Hematopoietic multipotent progenitor cell (in vitro differentiated cells): ENCODE data around the gene STK24. TPM values are rescaled to one million over a fixed set of nuclear protein-coding genes. Genes with fewer than 3 reads are reported as not detected.
A peak's percentile ranks its signal among the peaks of the same experiment; 100 is the strongest.

Experiments used
- DNase-seq, 3 donors: peaks; one replicate each; pipeline ENCODE4 v3.0.0-alpha.2; 2011 to 2015; ENCODE audit warnings: low read depth in 2 of 3, low spot score in 2 of 3
- total RNA-seq: library from RNA; depleted of rRNA; stranded (reverse); fragments of >200 nt; gene quantifications from one replicate; pipeline ENCODE4 v1.2.3, GENCODE V29; 2012

STK24 gene
- total RNA-seq, 1 donor: 24.8 TPM

GRCh38 chr13:98557937-98558792 lies 18.7 kb downstream of the STK24 start:
- DNase-seq: peak in 1 of 3 donors; percentile 34

GRCh38 chr13:98556968-98557631 lies 19.8 kb downstream of the STK24 start:
- peak in 1 of 3 donors; percentile 13 for DNase-seq

GRCh38 chr13:98556142-98556816 lies 20.6 kb downstream of the STK24 start:
- DNase-seq: no peak

- DNase-seq: no peak
These were observed 27.1 kb downstream of the STK24 start for GRCh38 chr13:98549728-98550317.

- no peak for DNase-seq
These were observed 27.7 kb downstream of the STK24 start for GRCh38 chr13:98549006-98549727.

- DNase-seq: no peak
These were observed 28.7 kb downstream of the STK24 start for GRCh38 chr13:98548230-98548629.

GRCh38 chr13:98547455-98547854 lies 29.5 kb downstream of the STK24 start:
- no peak for DNase-seq

GRCh38 chr13:98546402-98546801 lies 30.5 kb downstream of the STK24 start:
- DNase-seq: no peak

GRCh38 chr13:98544104-98544710 lies 32.7 kb downstream of the STK24 start:
- no peak for DNase-seq

GRCh38 chr13:98543378-98544103 lies 33.4 kb downstream of the STK24 start:
- DNase-seq: no peak

GRCh38 chr13:98542568-98543377 lies 34.1 kb downstream of the STK24 start:
- peak in 2 of 3 donors; percentile 58 to 83 for DNase-seq

GRCh38 chr13:98541701-98542203 lies 35.2 kb downstream of the STK24 start:
- DNase-seq: no peak

- DNase-seq: no peak
These were observed 35.7 kb downstream of the STK24 start for GRCh38 chr13:98541191-98541590.

GRCh38 chr13:98540476-98540875 lies 36.4 kb downstream of the STK24 start:
- no peak for DNase-seq

GRCh38 chr13:98539666-98540065 lies 37.2 kb downstream of the STK24 start:
- DNase-seq: no peak

- DNase-seq: no peak
These were observed 38.0 kb downstream of the STK24 start for GRCh38 chr13:98538876-98539275.

GRCh38 chr13:98537740-98538139 lies 39.2 kb downstream of the STK24 start:
- DNase-seq: no peak

- DNase-seq: no peak
These were observed 39.6 kb downstream of the STK24 start for GRCh38 chr13:98537306-98537705.
